GM12878 (cell line): ENCODE results near the gene CA9.

Experiments
- CTCF ChIP-seq, 3 experiments: IDR thresholded peaks in 2 of 3; conservative IDR thresholded peaks in 1 of 3; 2 replicates each; pipeline ENCODE4 v1.5.1; 2011; ENCODE audit warnings: low read depth in 3 of 3, low read length in 3 of 3, mild to moderate bottlenecking in 3 of 3, control low read depth in 2 of 3, moderate library complexity in 2 of 3, inconsistent platforms in 1 of 3, mixed read lengths in 1 of 3; ENCODE audit not compliant: control insufficient read depth in 2 of 3, insufficient read depth in 1 of 3; ENCODE audit errors: extremely low read depth in 1 of 3
- NFYB ChIP-seq: IDR thresholded peaks from 2 replicates; pipeline ENCODE4 v1.6.1; 2011; ENCODE audit warnings: low read depth, mild to moderate bottlenecking, low read length, improper control_type of control experiment, moderate library complexity; ENCODE audit not compliant: insufficient read depth
- POLR2A ChIP-seq: IDR thresholded peaks from 2 replicates; pipeline ENCODE4 v1.6.1; 2011; ENCODE audit warnings: low read depth, mild to moderate bottlenecking, low read length
- TARDBP ChIP-seq: IDR thresholded peaks from 2 replicates; pipeline ENCODE4 v1.6.1; 2016; ENCODE audit warnings: borderline replicate concordance

- TF ChIP-seq CTCF (IDR thresholded peaks at IDR 0.05 in 2 of 3, conservative IDR thresholded peaks at IDR 0.05 in 1 of 3; ENCODE audit: control insufficient read depth in 2 of 3, extremely low read depth in 1 of 3, insufficient read depth in 1 of 3, low read depth in 3 of 3, low read length in 3 of 3) = no peak
- no peak for TF ChIP-seq NFYB
- no peak for TF ChIP-seq TARDBP
- no peak for TF ChIP-seq POLR2A
Observed at GRCh38 chr9:35725362-35725761, 51.6 kb downstream of the CA9 start.
